GM19467 (cell line): ENCODE results near the gene PIM2.

Source experiments
- ATAC-seq: cut with Tn5 transposase; IDR thresholded peaks from one replicate; pipeline ENCODE4 v1.9.1; 2021; ENCODE audit warnings: mild to moderate bottlenecking, moderate library complexity; ENCODE audit not compliant: unreplicated experiment

PIM2 gene

GRCh38 chrX:48936429-48937053 lies 17.7 kb upstream of the PIM2 start:
- no peak for ATAC-seq

DNA sequence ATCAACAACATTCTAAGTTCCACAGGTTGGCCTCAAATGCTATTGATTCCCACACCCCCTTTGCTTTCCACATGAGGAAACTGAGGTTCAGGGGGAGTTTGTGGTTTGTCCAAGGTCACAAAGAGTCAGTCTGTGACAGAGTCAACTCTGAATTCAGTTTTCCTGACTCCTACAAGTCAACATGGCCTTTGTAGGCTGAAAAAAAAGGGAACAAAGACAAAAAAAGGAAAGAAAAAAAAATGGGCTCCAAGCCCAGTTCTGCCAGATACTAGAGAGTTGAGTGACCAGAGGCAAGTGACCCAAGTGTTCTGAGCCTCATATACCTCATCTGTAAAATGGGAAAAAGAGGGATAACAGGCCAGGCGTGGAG lies 16.5 kb upstream of the PIM2 start:
- no peak for ATAC-seq

GRCh38 chrX:48934581-48935300 lies 15.9 kb upstream of the PIM2 start:
- no peak for ATAC-seq

DNA sequence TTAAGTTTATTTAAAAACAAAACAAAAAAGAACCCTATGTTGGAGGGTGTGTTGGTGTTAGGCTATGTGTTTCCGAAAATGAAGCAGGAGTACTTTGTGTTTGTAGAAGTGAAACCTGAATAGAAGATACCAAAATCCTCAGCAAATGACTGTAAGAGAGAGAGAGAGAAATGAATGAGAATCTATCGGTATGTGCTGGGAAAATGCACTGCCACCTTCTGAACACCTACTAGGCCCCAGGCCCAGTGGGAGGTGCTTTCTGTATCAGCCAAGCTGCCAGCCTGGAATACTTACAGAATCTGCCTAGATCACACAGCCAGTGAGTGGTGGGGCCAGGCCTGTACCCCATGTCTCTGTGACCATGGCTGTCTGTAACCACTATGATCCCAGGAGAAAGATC lies 14.9 kb upstream of the PIM2 start:
- no peak for ATAC-seq

DNA sequence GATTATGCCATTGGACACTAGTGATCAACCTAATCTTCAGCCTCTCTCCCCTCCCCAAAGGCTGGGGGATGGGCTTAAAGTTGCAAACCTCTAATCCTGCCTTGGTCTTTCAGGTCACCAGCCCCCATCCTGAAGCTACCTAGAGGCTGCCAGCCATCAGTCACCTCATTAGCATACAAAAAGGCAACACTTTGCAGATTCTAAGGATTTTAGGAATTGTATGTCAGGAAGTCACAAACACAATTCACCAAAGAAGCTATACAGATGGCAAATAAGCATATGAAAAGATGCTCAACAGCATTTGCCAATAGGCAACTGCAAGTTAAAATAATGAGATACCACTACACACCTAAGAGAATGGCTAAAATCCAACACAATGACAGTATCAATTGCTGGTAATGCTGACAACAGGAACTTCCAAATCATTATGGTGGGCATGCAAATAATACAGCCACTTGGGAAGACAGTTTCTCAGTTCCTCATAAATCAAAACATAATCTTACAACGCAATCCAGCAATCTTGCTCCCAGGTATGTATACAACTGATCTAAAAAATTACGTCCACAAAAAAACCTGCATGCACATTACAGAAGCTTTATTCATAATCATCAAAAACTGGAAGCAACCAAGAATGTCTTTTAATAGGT lies 9.0 kb upstream of the PIM2 start:
- ATAC-seq = no peak

GRCh38 chrX:48927123-48927522 lies 8.3 kb upstream of the PIM2 start:
- ATAC-seq = no peak

- no peak for ATAC-seq
These were observed 5.4 kb upstream of the PIM2 start for GRCh38 chrX:48924270-48924669.

- no peak for ATAC-seq
These were observed 4.9 kb upstream of the PIM2 start for GRCh38 chrX:48923771-48924170.

- no peak for ATAC-seq
These were observed 1.9 kb upstream of the PIM2 start for GRCh38 chrX:48920718-48921104.

DNA sequence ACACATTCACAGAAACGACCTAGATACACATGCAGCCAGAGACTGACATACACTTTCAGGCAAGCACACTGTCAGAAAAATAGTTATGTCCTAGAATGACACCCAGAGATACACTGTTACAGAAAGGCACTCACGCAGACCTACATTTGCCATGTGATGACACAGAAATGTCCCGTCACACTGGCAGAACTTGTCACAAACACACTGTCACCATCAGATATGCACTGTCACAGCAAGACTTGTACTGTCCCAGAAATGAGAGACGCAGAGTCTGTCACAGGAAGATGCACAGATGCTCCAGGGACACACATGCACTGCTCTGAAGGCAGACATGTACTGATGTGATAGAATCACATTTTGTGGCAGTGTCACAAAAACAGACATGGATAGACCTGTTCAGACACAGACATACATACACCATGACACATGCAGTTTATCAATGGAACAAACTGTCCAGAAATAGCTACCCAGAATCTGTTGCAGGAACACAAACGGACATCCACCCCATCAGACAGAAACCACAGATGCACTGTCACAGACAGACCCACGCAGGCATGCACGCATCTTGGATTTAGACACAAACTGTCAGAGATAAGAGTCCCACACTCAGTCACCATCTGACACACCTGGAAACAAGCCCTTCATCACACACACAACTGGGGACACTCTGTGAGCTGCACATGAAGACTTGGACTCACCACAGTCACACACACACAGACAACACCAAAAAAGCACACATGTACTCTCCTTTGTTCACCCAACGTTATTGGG lies 1.3 kb upstream of the PIM2 start:
- ATAC-seq = no peak

DNA sequence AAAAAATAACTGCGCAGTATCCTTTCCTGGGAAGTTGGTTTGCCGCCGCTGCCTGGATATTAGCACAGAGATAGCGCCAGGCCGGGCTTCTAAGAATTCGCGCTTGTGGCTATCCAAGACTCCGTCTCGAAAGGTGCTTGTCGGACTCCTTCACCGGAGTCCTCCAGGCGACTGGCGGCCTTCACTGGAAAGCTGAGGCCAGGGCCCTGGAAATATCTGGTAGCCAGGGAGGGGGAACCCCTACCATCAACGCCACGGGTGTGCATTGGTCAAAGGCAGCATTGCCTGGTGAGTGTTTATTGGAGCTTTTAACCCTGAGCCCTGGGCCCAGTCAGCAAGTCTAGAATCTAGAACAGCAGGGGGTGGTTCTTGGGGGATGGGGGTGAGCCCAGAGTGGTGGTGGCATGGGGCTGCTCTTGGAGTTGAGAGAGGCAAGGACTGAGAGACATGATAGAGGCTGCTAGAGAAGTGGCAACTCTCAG lies 577 bp upstream of the PIM2 start:
- ATAC-seq = no peak

DNA sequence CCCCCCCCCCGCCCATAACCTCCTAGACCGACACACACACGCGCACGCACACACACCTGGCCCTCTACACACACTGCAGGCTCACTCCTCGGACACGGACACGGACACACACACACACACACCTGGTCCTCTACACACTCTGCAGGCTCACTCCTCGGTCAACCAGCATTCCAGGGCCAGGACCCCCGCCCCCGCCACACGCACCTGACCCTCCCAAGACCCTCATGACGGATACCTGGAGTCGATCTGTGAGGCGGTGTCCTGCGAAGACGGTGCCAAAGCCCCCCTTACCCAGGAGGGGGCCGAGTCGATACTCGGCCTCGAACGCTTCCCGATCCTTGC lies 552 bp downstream of the PIM2 start:
- no peak for ATAC-seq

DNA sequence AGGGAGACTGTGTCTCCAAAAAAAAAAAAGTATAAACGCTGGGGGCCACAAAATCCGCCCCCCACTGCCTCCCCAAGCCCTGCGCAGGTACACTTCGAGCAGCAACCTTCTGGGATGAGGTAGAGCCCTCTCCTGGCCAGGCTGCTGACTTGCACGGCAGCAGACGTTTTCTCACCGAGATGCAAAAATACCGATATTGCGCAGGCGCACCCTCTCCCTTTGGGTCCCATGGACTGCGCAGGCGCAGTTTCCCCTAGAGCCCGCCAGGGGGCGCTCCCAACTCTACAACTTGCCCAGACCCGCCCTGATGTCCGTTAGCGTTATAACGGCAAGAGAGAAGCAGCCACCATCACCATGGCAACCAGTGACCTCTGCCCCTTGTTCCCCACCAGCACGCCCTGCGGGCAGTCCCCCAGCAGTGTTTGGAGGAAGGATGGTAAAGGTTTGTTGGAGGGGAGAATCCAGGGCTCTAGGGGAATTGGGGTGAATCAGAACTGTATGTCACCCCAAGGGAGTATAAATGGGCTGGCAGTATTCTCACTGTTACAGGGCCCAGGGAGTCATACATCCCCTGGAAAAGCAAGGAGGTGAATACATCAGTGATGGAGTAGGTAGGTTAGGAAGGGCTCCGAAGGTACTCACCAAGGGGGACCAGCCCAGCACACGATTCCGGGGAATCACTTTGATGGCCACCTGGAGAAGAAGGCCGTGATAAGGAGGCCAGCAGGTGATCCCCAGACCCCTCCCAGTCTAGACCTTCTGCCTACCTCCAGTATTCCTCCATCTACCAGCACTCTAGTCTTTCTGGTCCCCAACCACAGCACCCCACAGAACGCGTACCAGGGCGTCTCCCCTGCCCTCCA lies 1.5 kb downstream of the PIM2 start:
- ATAC-seq = peak; percentile 39

GRCh38 chrX:48914593-48915493 lies 4.0 kb downstream of the PIM2 start:
- ATAC-seq = no peak

GRCh38 chrX:48913605-48914366 lies 5.0 kb downstream of the PIM2 start:
- no peak for ATAC-seq

DNA sequence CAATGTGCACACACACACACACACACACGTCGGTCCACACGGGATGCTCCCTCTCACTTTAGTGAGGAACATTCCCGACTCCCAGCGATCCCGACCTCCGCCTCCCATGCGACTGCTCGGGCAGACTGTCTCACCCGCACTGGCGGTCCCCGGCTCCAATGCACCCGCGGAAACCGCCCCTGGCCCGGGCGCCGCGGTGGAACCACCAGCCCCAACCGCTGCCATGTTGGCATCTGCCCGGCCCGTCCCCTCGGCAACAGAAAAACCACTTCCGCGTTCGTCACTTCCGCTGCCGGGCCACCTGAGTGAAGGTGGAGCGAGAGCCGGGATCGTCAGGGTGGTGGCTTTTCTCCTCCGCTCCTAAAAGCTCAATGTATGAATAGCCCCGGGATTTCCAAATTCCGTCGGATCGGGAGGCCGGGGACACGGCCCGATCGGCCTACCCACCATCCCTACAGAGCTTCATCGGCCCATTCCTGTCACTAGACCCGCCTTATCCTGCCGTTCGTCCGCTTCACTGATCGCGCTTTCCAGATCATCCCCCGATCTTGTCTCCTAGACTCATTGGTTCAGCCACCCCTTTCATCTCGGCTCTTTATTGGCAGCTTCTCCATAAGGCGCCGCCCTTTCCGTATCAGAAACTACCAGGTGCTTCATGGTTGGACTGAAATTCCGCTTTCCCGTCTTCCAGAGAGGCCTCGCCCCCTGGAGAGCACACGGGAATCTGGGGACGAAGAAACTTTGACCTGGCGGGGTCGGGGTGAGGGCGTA lies 7.2 kb downstream of the PIM2 start, which contains the start of gene SLC35A2:
Gene SLC35A2 (minus strand): TSS at position 235 of the 771 bp plus-strand sequence. CDS start 10 bp downstream, at position 225.
- ATAC-seq = peak; percentile 45

- ATAC-seq = peak; percentile 15
These were observed 7.9 kb downstream of the PIM2 start for GRCh38 chrX:48910926-48911411.
